Astrocyte (in vitro differentiated cells and primary cell): ENCODE data around the gene HNRNPL. TPM values are rescaled to one million over a fixed set of nuclear protein-coding genes. Genes with fewer than 3 reads are reported as not detected.
"Not testable (repeated sequence)": the region's sequence is repeated elsewhere in the genome, so short reads cannot be mapped to it uniquely, and the experiment has no call there.

Experiments
- DNase-seq: peaks from one replicate; pipeline ENCODE4 v3.0.0-alpha.2; 2010; ENCODE audit warnings: low read depth
- FAIRE-seq: peaks from 2 replicates; lab custom pipeline; 2011; peaks lifted over from hg19 to GRCh38; lab: Jason Lieb, UNC
- H2AFZ ChIP-seq: 2 replicates; pipeline ENCODE4 v1.6.0; 2012; ENCODE audit warnings: low read depth, low read length, inconsistent platforms
- H3K27ac ChIP-seq: 2 replicates; pipeline ENCODE4 v1.5.1; 2011; ENCODE audit warnings: low read depth, low read length, inconsistent platforms
- H3K27me3 ChIP-seq: 2 replicates; pipeline ENCODE4 v1.6.0; 2011; ENCODE audit warnings: low read length, inconsistent platforms; ENCODE audit not compliant: insufficient read depth
- H3K36me3 ChIP-seq: 2 replicates; pipeline ENCODE4 v1.5.1; 2011; ENCODE audit warnings: low read length, inconsistent platforms; ENCODE audit not compliant: insufficient read depth
- H3K4me1 ChIP-seq: 2 replicates; pipeline ENCODE4 v1.5.1; 2011; ENCODE audit warnings: low read length, inconsistent platforms; ENCODE audit not compliant: insufficient read depth
- H3K4me2 ChIP-seq: 2 replicates; pipeline ENCODE4 v1.6.0; 2012; ENCODE audit warnings: low read length, inconsistent platforms
- H3K4me3 ChIP-seq: 2 replicates; pipeline ENCODE4 v1.5.1; 2011; ENCODE audit warnings: low read depth, mild to moderate bottlenecking, low read length, inconsistent platforms; ENCODE audit not compliant: insufficient read depth
- H3K79me2 ChIP-seq: 2 replicates; pipeline ENCODE4 v1.6.0; 2012; ENCODE audit warnings: mild to moderate bottlenecking, low read length, inconsistent platforms; ENCODE audit not compliant: insufficient read depth
- H3K9ac ChIP-seq: 2 replicates; pipeline ENCODE4 v1.6.0; 2012; ENCODE audit warnings: mild to moderate bottlenecking, low read length, inconsistent platforms
- H3K9me3 ChIP-seq: 2 replicates; pipeline ENCODE4 v1.5.1; 2012; ENCODE audit warnings: low read depth, mild to moderate bottlenecking, low read length, inconsistent platforms; ENCODE audit not compliant: insufficient read depth
- H4K20me1 ChIP-seq: 2 replicates; pipeline ENCODE4 v1.6.0; 2012; ENCODE audit warnings: low read length, inconsistent platforms; ENCODE audit not compliant: insufficient read depth
- H3K27ac Mint-ChIP-seq: one replicate; pipeline ENCODE4 v1.8.0; 2021; ENCODE audit warnings: mild to moderate bottlenecking, mixed read lengths; ENCODE audit not compliant: unreplicated experiment
- H3K27me3 Mint-ChIP-seq: one replicate; pipeline ENCODE4 v1.8.0; 2021; ENCODE audit warnings: low read depth, mixed read lengths; ENCODE audit not compliant: unreplicated experiment
- H3K36me3 Mint-ChIP-seq: one replicate; pipeline ENCODE4 v1.8.0; 2021; ENCODE audit warnings: low read depth, mixed read lengths; ENCODE audit not compliant: unreplicated experiment
- H3K4me1 Mint-ChIP-seq: one replicate; pipeline ENCODE4 v1.8.0; 2021; ENCODE audit warnings: low read depth, mixed read lengths; ENCODE audit not compliant: unreplicated experiment
- H3K4me3 Mint-ChIP-seq: one replicate; pipeline ENCODE4 v1.8.0; 2021; ENCODE audit warnings: mild to moderate bottlenecking, moderate library complexity, mixed read lengths; ENCODE audit not compliant: unreplicated experiment
- H3K9me3 Mint-ChIP-seq: one replicate; pipeline ENCODE4 v1.8.0; 2021; ENCODE audit warnings: mild to moderate bottlenecking, mixed read lengths; ENCODE audit not compliant: unreplicated experiment
- CTCF ChIP-seq: IDR thresholded peaks from 2 replicates; pipeline ENCODE4 v1.5.1; 2011; ENCODE audit warnings: low read depth, mild to moderate bottlenecking, inconsistent platforms, low read length, moderate library complexity; ENCODE audit not compliant: insufficient read depth
- EZH2 ChIP-seq: IDR thresholded peaks from 2 replicates; pipeline ENCODE4 v1.6.1; 2012; ENCODE audit warnings: mild to moderate bottlenecking, low read length, inconsistent platforms; ENCODE audit not compliant: insufficient read depth
- total RNA-seq: library from RNA; stranded (reverse); gene quantifications from 2 replicates; pipeline ENCODE4 v1.2.1, GENCODE V29; 2021

HNRNPL gene
- total RNA-seq, 1 donor from 2014 or later, result 314 TPM

DNA sequence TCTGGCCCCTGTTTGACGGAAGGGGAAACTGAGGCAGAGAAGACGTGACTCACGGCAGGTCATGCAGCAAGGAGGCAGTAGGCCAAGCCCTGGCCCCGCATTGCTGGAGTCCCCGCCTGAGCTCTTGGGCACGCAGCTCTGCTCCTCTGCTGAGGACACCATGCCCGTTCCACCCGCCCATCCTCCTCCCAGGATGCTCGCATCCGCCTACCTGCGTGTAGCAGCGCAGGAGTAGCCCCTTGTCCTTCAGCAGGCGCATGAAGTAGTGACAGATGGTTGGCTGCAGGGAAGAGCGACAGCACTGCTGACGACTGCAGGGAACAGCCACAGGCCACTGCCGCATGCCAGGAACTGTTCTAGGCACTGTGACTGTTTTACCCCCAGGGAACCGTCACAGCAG, 39.1 kb upstream of the HNRNPL start:
- H3K27ac ChIP-seq, result no peak overlapping the region
- H2AFZ ChIP-seq, result no peak overlapping the region
- H3K4me3 ChIP-seq, result no peak overlapping the region
- no peak for TF ChIP-seq CTCF
- no peak for TF ChIP-seq EZH2
- FAIRE-seq (no peak), DNase-seq (no peak)
- H3K9ac ChIP-seq, result no peak overlapping the region
- no peak overlapping the region for H3K27ac Mint-ChIP-seq
- peaks cover 3% of the 10 kb centered on the region for H3K36me3 Mint-ChIP-seq
- no peaks in the 10 kb centered on the region for H3K79me2 ChIP-seq
- H3K36me3 ChIP-seq, result peaks cover 7% of the 10 kb centered on the region
- no peaks in the 10 kb centered on the region for H3K4me1 ChIP-seq
- H3K4me1 Mint-ChIP-seq, result no peaks in the 10 kb centered on the region
- no peaks in the 10 kb centered on the region for H3K9me3 Mint-ChIP-seq
- no peak overlapping the region for H3K4me3 Mint-ChIP-seq
- no peak overlapping the region for H3K4me2 ChIP-seq
- no peaks in the 10 kb centered on the region for H4K20me1 ChIP-seq
- H3K27me3 Mint-ChIP-seq, result no peaks in the 10 kb centered on the region
- no peaks in the 10 kb centered on the region for H3K9me3 ChIP-seq
- H3K27me3 ChIP-seq, result no peaks in the 10 kb centered on the region

DNA sequence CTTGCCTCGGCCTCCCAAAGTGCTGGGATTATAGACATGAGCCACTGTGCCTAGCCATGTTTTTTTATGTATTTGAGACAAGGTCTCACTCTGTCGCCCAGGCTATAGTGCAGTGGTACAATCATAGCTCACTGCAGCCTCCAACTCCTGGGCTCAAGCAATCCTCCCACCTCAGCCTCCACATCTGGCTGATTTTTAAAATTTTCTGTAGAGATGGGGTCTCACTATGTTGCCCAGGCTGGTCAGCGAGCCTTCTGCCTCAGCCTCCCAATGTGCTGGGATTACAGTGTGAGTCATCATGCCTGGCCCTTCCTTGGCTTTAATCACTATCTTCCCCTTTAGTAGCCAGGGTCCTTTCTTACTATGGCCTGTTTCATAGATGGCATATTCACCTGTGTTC, 34.9 kb upstream of the HNRNPL start:
- H3K36me3 ChIP-seq, H4K20me1 ChIP-seq, H2AFZ ChIP-seq, H3K4me2 ChIP-seq, H3K79me2 ChIP-seq, FAIRE-seq, H3K27ac ChIP-seq, H3K36me3 Mint-ChIP-seq, H3K9me3 ChIP-seq, H3K27ac Mint-ChIP-seq, H3K27me3 ChIP-seq, H3K9ac ChIP-seq, H3K4me3 Mint-ChIP-seq, H3K27me3 Mint-ChIP-seq, DNase-seq, H3K4me3 ChIP-seq, H3K9me3 Mint-ChIP-seq, H3K4me1 ChIP-seq, H3K4me1 Mint-ChIP-seq: not testable (repeated sequence)

- TF ChIP-seq EZH2, result no peak
- no peak for TF ChIP-seq CTCF
- no peak overlapping the region for H3K4me3 Mint-ChIP-seq
Measured at GRCh38 chr19:38883286-38883685, 33.5 kb upstream of the HNRNPL start.

More at GRCh38 chr19:38883286-38883685, 33.5 kb upstream of the HNRNPL start:
- Histone ChIP-seq H3K9ac (no peak overlapping the region), H3K36me3 (peaks cover under 1% of the 10 kb centered on the region), H3K4me2 (no peak overlapping the region), H2AFZ (no peak overlapping the region), H3K79me2 (no peaks in the 10 kb centered on the region), H3K27ac (no peak overlapping the region), H3K4me3 (no peak overlapping the region), H3K9me3 (no peaks in the 10 kb centered on the region), H4K20me1 (no peaks in the 10 kb centered on the region), H3K4me1 (no peaks in the 10 kb centered on the region), H3K27me3 (no peaks in the 10 kb centered on the region)
- H3K27me3 Mint-ChIP-seq, result no peaks in the 10 kb centered on the region
- H3K27ac Mint-ChIP-seq, result no peak overlapping the region
- DNase-seq (no peak), FAIRE-seq (no peak)
- H3K4me1 Mint-ChIP-seq, result no peaks in the 10 kb centered on the region
- peaks cover 3% of the 10 kb centered on the region for H3K36me3 Mint-ChIP-seq
- no peaks in the 10 kb centered on the region for H3K9me3 Mint-ChIP-seq
